NB4 (cell line): ENCODE results near the gene UCMA.

Experiments
- MYC ChIP-seq: IDR thresholded peaks from 2 replicates; pipeline ENCODE4 v1.6.1; 2011; ENCODE audit warnings: low read depth, low read length
- POLR2A ChIP-seq: IDR thresholded peaks from 2 replicates; pipeline ENCODE4 v1.6.1; 2011; ENCODE audit warnings: mild to moderate bottlenecking; ENCODE audit not compliant: insufficient read length; ENCODE audit errors: extremely low read depth
- TF ChIP-seq, protein P1 (sequence below): IDR thresholded peaks from one replicate; pipeline ENCODE4 v1.5.1; 2012; ENCODE audit warnings: low read depth, low read length

GRCh38 chr10:13173616-13174015, 60.6 kb downstream of the UCMA start:
- TF ChIP-seq, protein P1, sequence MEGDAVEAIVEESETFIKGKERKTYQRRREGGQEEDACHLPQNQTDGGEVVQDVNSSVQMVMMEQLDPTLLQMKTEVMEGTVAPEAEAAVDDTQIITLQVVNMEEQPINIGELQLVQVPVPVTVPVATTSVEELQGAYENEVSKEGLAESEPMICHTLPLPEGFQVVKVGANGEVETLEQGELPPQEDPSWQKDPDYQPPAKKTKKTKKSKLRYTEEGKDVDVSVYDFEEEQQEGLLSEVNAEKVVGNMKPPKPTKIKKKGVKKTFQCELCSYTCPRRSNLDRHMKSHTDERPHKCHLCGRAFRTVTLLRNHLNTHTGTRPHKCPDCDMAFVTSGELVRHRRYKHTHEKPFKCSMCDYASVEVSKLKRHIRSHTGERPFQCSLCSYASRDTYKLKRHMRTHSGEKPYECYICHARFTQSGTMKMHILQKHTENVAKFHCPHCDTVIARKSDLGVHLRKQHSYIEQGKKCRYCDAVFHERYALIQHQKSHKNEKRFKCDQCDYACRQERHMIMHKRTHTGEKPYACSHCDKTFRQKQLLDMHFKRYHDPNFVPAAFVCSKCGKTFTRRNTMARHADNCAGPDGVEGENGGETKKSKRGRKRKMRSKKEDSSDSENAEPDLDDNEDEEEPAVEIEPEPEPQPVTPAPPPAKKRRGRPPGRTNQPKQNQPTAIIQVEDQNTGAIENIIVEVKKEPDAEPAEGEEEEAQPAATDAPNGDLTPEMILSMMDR: no peak
- TF ChIP-seq POLR2A (no peak), MYC (no peak)
